Retinal pigment epithelial cell (primary cell): ENCODE results near the gene GPR65.

Source experiments
- DNase-seq: peaks from one replicate; pipeline ENCODE4 v3.0.0-alpha.2; 2010; ENCODE audit warnings: low read depth
- H3K4me3 ChIP-seq: 2 replicates; pipeline ENCODE4 v1.5.1; 2011; ENCODE audit warnings: mild to moderate bottlenecking, low read length, control low read depth, moderate library complexity
- CTCF ChIP-seq: conservative IDR thresholded peaks from 2 replicates; pipeline ENCODE4 v1.5.1; 2011; ENCODE audit warnings: low read depth, low read length, control low read depth, inconsistent platforms

The GPR65 gene

GRCh38 chr14:87992718-87993628, 12.0 kb upstream of the GPR65 start, which contains the start of gene GALC:
Gene GALC (minus strand): TSS chr14:87993182. CDS start chr14:87993164, 18 bp downstream.
- H3K4me3 ChIP-seq, result peak within 1 kb of the TSS; percentile 62
- no peak for DNase-seq
- peak; percentile 7 for TF ChIP-seq CTCF

- no peak for DNase-seq
- H3K4me3 ChIP-seq, result no peak overlapping the region
- no peak for TF ChIP-seq CTCF
These were observed 10.0 kb upstream of the GPR65 start for GRCh38 chr14:87994974-87995373.

- DNase-seq, result no peak
- H3K4me3 ChIP-seq, result no peak overlapping the region
- TF ChIP-seq CTCF, result no peak
These were observed 9.2 kb upstream of the GPR65 start for GRCh38 chr14:87995500-87996290.

- DNase-seq, result no peak
- no peak overlapping the region for H3K4me3 ChIP-seq
- no peak for TF ChIP-seq CTCF
These were observed 8.7 kb upstream of the GPR65 start for GRCh38 chr14:87996291-87996592.

- H3K4me3 ChIP-seq, result no peak overlapping the region
- DNase-seq, result no peak
- no peak for TF ChIP-seq CTCF
These were observed 6.5 kb upstream of the GPR65 start for GRCh38 chr14:87998482-87998881.

- DNase-seq, result no peak
- no peak for TF ChIP-seq CTCF
- no peak overlapping the region for H3K4me3 ChIP-seq
These were observed 5.7 kb upstream of the GPR65 start for GRCh38 chr14:87999277-87999676.
